GM18502 (cell line): ENCODE measurements around the gene TMCO1.
A peak's percentile ranks its signal among the peaks of the same experiment; 100 is the strongest.
"Not testable (repeated sequence)": the region's sequence is repeated elsewhere in the genome, so short reads cannot be mapped to it uniquely, and the experiment has no call there.

Experiments used
- ATAC-seq: cut with Tn5 transposase; IDR thresholded peaks from one replicate; pipeline ENCODE4 v1.9.1; 2021; ENCODE audit warnings: mild to moderate bottlenecking; ENCODE audit not compliant: unreplicated experiment, poor library complexity

TMCO1 gene

DNA sequence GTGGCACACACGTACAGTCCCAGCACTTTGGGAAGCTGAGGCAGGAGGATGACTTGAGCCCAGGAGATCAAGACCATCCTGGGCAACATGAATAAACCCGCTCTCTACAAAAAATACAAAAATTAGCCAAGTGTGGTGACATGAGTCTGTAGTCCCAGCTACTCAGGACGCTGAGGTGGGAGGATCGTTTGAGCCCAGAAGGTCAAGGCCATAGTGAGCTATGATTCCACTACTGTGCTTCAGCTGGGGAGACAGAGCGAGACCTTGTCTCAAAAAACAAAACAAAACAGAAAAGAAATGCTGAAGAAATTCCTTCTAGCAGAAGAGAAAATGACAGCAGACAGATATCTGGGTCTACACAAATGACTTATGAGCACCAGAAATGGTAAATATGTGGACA lies 80.6 kb downstream of the TMCO1 start:
- ATAC-seq = no peak

DNA sequence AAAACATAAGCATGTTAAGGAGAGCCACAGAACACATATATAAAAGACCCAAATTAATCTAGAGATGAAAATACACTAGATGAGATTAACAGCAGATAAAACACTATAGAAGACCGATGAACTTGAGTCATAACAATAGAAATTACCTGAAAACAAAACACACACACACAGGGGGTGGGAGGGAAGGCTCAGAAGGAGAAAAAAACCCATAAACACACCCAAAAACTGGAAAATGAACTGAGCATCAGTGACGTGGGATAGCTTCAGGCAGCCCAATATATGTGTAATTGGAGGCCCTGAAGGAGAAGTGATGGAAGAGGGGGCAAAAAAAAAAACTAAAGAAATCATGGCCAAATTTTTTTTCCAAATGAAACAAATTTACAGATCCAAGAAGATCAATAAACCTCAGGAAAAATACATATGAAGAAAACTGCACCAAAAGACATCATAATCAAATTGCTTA lies 81.7 kb downstream of the TMCO1 start:
- ATAC-seq = peak; percentile 59

DNA sequence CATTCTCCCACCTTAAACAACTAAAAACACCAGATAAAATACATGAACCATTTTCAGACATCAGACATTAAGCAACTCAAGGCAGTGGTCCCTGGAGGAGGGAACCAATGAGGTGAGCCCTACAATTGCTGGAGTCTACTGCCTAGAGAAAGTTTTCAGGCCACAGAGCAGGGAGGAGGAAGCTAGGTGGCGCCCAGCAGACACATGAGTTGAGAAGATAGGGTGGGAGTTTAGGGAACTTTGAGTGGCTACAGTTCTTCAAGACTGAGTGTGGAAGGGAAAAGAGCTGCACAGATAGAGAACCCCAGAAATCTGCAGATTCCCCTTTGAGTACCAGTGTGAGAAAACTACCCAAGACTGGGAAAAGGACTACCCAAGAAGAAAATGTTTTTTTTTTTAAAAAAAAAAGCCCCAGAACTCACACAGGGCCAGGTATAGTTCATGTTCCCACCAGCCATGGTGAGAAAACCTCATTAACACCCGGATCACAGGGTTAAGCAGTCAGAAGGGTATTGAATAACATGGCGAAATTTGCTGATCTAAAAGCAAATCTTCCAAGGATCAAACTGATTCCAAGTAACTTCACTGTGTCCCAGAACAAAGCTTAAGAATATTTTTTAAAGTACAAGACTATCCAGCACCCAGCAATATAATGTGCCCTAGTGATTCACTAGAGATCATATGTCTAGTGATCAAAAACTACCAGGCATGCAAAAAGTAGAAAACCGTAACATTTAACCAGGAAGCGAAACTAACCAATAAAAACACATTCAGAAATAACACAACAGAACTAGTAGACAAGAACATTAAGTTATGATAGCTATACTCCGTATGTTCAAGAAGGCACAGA lies 82.3 kb downstream of the TMCO1 start:
- peak; percentile 82 for ATAC-seq

DNA sequence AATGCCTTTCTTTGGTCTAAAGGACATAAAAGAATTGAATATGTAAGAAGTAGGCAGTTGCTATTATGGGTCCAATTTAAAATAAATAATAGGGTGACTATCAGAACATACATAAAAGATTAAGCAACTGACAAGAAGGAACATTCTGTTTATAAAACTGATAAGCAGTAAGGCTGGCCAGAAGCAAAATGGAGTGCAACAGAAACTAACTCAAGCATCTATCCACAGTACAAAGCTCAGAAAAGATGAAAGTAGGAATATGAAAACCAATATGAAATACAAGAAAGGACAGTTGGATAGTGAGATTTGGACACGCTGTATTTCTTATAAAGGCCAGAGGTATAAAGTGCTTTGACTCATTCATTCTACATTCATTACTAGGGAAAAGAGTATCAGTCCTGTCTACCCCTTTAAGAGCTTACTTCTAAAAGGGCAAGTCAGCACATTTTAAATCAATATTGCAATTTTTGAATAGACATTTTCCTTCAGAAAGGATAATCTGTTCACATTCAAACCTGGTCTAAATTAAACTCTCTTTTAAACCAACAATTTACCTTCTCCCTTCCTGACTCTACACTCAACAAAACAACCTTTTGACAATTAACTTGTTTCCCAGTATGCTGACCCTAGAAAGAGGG lies 84.7 kb downstream of the TMCO1 start:
- no peak for ATAC-seq

DNA sequence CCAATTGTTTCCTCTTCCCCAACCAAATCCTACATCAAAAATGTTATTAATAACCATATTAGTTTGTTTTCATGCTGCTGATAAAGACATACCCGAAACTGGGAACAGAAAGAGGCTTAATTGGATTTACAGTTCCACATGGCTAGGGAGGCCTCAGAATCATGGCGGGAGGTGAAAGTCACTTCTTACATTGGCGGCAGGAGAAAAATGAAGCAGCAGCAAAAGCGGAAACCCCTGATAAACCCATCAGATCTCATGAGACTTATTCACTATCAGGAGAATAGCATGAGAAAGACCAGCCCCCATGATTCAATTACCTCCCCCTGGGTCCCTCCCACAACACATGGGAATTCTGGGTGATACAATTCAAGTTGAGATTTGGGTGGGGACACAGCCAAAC lies 87.9 kb downstream of the TMCO1 start:
- ATAC-seq = not testable (repeated sequence)

DNA sequence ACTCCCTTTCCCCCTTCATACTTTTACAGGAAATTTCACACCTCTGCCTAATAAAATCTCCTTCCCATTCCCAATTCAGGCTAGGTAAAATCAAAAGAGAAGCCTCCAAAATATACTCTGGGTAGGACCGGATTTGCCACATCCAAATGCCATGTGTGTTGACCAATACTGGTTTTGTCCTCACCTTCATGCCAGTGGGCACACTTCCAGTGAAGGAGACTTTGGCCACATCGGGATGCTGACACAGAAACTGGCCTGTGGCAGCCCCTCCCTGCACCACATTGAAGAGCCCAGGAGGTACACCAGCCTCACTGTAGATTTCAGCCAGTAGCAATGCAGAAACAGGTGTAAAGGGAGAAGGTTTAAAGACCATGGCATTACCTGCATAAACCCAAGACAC lies 88.4 kb downstream of the TMCO1 start:
- ATAC-seq = no peak

DNA sequence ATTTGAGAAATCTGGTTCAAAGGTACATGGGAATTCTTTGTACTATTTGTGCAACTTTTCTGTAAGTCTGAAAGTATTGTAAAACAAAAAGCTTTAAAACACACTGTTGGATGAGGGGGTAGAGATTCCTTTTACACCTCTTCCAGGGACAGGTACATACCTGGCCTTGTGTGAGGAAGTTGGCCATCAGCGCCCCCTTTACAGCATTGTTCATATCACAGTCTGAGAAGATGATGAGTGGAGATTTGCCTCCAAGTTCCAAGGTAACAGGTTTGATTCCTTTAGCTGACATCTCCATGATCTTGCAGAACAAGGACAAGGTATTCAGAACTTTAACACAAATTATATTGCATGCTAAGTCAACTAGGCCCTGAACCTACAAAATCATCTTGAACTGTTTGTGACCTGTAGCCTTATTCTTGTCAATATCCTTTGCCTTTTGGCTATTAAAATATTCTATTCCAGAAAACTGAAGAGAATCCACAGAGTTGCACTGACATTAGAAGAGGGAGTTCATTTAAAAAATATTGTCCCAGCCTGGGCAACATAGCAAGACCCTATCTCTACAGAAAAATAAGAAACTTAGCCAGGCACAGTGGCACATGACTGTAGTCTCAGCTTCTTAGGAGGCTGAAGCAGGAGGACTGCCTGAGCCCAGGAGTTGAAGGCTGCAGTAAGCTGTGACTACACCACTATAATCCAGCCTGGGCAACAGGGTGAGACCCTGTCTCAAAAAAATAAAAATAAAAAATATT lies 89.2 kb downstream of the TMCO1 start:
- ATAC-seq = no peak

DNA sequence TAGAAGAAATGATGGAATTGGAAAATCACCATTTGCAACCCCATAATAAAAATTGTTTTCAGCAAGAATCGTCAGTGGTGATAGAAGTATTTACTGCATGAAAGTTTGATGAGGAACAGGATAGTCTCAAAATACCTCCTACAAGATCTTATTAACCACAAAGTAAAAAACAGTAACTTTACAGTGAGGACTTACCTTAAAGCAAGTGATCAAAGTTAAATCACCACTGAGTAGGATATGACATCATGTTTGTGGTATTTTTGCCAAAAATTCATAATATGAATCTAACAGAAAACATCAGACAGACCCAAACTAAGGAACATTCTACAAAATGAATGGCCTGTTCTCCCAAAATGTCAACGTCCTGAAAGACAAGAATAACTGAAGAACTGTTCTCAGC lies 90.2 kb downstream of the TMCO1 start:
- no peak for ATAC-seq
